AG04450 (cell line): ENCODE results near the gene MACROD2. TPM values are rescaled to one million over a fixed set of nuclear protein-coding genes. Genes with fewer than 3 reads are reported as not detected.

Experiments
- CTCF ChIA-PET: fragments of 300-600, 350-600 bp; formaldehyde crosslinking; extraction: SDS; loops from one replicate; lab custom pipeline; 2022; ENCODE audit warnings: antibody characterized with exemption, inconsistent platforms; lab: Charles Lee
- POLR2A ChIA-PET: fragments of 350-600 bp; formaldehyde crosslinking; extraction: SDS; loops from one replicate; lab custom pipeline; 2021; ENCODE audit warnings: antibody characterized with exemption, inconsistent platforms; lab: Yijun Ruan, JAX
- DNase-seq: peaks from one replicate; pipeline ENCODE4 v3.0.0-alpha.2; 2011; ENCODE audit warnings: low read depth, low spot score
- H3K27ac ChIP-seq: one replicate; pipeline ENCODE4 v1.5.1; 2012; ENCODE audit warnings: low read depth, low read length, control low read depth
- H3K27me3 ChIP-seq: one replicate; pipeline ENCODE4 v1.6.0; 2012; ENCODE audit warnings: low read length; ENCODE audit not compliant: control insufficient read depth, insufficient read depth
- H3K4me3 ChIP-seq: 2 replicates; pipeline ENCODE4 v1.5.1; 2011; ENCODE audit warnings: mild to moderate bottlenecking, low read depth, low read length, control low read depth
- H3K9me3 ChIP-seq: 2 replicates; pipeline ENCODE4 v1.5.1; 2012; ENCODE audit warnings: low read length; ENCODE audit not compliant: control insufficient read depth, insufficient read depth
- polyA plus RNA-seq: library from polyadenylated mRNA; depleted of rRNA; stranded (reverse); fragments of >200 nt; gene quantifications from 2 replicates; pipeline ENCODE4 v1.2.3, GENCODE V29; 2011
- TF ChIP-seq, protein P1 (sequence below): IDR thresholded peaks from 2 replicates; pipeline ENCODE4 v1.5.1; 2011; ENCODE audit warnings: low read depth, low read length, control low read depth, inconsistent platforms

Gene MACROD2
- polyA plus RNA-seq, 1 experiment, result 0.02 TPM

DNA sequence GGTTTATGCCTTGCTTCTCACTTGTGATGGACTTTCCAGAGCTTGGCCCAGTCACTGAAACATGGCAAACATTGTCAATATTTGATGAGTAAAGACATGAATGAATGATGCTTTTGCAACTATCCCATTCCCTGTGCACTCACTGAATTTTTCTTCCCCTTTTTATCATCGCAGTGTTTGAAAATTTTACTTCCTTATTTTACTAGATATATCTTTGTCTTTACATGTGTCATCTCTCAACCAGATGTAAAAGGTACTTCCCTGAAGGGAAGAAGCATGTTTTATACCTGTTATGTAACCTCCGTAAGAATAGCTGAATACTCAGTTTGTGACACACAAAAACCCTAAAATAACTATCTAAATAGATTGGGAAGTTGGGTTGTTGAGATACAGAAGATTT lies 886.8 kb downstream of the MACROD2 start:
- no peak for DNase-seq
- H3K4me3 ChIP-seq, result no peak overlapping the region
- TF ChIP-seq, protein P1, sequence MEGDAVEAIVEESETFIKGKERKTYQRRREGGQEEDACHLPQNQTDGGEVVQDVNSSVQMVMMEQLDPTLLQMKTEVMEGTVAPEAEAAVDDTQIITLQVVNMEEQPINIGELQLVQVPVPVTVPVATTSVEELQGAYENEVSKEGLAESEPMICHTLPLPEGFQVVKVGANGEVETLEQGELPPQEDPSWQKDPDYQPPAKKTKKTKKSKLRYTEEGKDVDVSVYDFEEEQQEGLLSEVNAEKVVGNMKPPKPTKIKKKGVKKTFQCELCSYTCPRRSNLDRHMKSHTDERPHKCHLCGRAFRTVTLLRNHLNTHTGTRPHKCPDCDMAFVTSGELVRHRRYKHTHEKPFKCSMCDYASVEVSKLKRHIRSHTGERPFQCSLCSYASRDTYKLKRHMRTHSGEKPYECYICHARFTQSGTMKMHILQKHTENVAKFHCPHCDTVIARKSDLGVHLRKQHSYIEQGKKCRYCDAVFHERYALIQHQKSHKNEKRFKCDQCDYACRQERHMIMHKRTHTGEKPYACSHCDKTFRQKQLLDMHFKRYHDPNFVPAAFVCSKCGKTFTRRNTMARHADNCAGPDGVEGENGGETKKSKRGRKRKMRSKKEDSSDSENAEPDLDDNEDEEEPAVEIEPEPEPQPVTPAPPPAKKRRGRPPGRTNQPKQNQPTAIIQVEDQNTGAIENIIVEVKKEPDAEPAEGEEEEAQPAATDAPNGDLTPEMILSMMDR, result no peak
- no peak overlapping the region for H3K27ac ChIP-seq
- ChIA-PET CTCF (no interaction called here), POLR2A (no interaction called here)
- no peaks in the 10 kb centered on the region for H3K9me3 ChIP-seq
- no peaks in the 10 kb centered on the region for H3K27me3 ChIP-seq

DNA sequence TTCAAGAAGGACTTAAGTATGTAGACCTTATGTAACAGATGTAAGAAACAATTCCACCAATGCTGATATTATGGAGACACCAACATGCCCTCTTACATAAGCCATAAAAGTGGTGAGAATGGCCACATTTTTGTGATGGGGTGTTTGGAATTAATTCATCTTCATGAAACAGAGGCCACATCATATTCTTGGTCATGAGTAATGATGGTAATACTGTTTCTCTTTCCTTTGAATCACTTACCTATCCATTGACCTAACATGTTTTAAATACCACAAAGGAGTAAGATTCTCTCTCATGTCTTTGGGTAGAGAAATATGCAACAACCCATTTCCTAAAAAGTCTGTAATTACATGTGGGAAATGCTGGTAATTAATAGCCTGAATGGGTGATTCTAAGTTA lies 887.5 kb downstream of the MACROD2 start:
- Histone ChIP-seq H3K27me3 (no peaks in the 10 kb centered on the region), H3K9me3 (no peaks in the 10 kb centered on the region), H3K4me3 (no peak overlapping the region), H3K27ac (no peak overlapping the region)
- TF ChIP-seq, protein P1, result no peak
- DNase-seq, result no peak
- POLR2A ChIA-PET, result no interaction called here
- CTCF ChIA-PET, result no interaction called here

DNA sequence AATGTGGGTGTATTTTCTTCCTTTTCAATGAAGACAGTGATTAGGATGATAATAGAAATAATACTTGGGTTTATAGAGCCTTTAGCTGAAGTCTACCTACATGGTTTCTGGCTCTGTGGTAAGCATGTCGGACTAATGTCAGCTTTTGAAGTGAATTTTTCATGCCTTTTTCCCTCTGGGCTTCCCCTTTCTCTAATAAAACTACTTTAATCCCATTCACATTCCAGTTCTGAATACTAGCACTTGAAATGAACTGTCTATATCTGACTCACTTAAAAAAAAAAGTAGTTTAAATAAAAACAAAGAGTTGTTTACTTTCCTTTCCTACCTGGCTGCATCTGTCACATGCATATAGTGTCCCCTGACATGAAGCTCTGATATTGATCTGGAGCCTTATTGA lies 888.0 kb downstream of the MACROD2 start:
- TF ChIP-seq, protein P1, result no peak
- Histone ChIP-seq H3K4me3 (no peak overlapping the region), H3K9me3 (no peaks in the 10 kb centered on the region), H3K27ac (no peak overlapping the region), H3K27me3 (no peaks in the 10 kb centered on the region)
- ChIA-PET CTCF (no interaction called here), POLR2A (no interaction called here)
- no peak for DNase-seq

DNA sequence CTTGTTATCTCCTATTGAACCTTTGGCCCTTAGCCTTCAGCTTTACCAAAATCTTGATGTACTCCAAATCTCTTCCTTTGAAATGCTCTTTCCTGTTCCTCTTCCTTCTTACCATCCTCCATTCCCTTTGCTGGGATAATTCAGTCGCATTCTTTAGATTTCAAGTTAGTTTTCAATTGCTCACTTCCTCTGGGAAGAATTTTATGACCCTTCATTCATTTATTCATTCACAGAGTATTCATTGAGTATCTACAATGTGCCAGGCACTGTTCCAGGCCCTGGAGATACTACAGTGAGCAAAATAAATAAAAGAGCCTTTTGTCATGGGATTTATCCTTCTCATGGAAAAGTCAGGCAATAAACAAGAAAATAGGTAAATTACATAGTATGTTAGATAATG lies 890.3 kb downstream of the MACROD2 start:
- POLR2A ChIA-PET, result no interaction called here
- CTCF ChIA-PET, result no interaction called here
- TF ChIP-seq, protein P1, result no peak
- DNase-seq, result no peak
- Histone ChIP-seq H3K4me3 (no peak overlapping the region), H3K27ac (no peak overlapping the region), H3K9me3 (no peaks in the 10 kb centered on the region), H3K27me3 (no peaks in the 10 kb centered on the region)

DNA sequence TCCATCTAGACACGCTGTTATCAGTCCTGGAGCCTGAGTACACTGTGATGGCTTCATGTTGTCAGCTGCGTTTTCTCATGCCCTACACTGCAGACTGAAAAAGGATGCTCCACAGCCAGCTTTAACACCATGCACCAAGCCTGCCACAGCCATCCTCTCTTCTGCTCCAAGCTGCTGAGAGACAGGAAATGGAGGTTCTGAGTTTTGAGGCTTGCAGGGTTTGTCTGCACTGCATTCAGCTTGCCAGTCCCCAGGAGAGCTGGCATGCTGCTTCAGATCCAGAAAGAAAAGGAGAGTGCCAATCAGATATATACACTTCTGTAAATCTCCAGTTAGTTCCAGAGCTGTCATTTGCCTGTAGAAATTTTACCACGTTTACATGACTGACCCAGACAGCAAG lies 892.8 kb downstream of the MACROD2 start:
- TF ChIP-seq, protein P1, result no peak
- no peaks in the 10 kb centered on the region for H3K9me3 ChIP-seq
- no peak overlapping the region for H3K27ac ChIP-seq
- H3K4me3 ChIP-seq, result no peak overlapping the region
- ChIA-PET CTCF (no interaction called here), POLR2A (no interaction called here)
- DNase-seq, result no peak
- H3K27me3 ChIP-seq, result no peaks in the 10 kb centered on the region
